Neuron (in vitro differentiated cells): Measurements from ENCODE around the gene MYLK4.

Source experiments
- H2AFZ ChIP-seq: one replicate; pipeline ENCODE4 v1.6.1; 2013; ENCODE audit warnings: low read depth, mild to moderate bottlenecking, inconsistent platforms, low read length, moderate library complexity
- H3K27me3 ChIP-seq: one replicate; pipeline ENCODE4 v1.6.1; 2013; ENCODE audit warnings: low read length; ENCODE audit not compliant: insufficient read depth
- H3K36me3 ChIP-seq: one replicate; pipeline ENCODE4 v1.6.1; 2013; ENCODE audit warnings: low read length; ENCODE audit not compliant: insufficient read depth
- H3K4me1 ChIP-seq: one replicate; pipeline ENCODE4 v1.6.1; 2013; ENCODE audit warnings: low read length; ENCODE audit not compliant: insufficient read depth
- H3K4me3 ChIP-seq: 2 replicates; pipeline ENCODE4 v1.5.1; 2013; ENCODE audit warnings: mild to moderate bottlenecking, low read length, moderate library complexity
- H3K9me3 ChIP-seq: one replicate; pipeline ENCODE4 v1.6.1; 2013; ENCODE audit warnings: low read length

MYLK4 gene

GRCh38 chr6:2733324-2733723 is 17.4 kb downstream of the MYLK4 start:
- H3K36me3 ChIP-seq: no peaks in the 10 kb centered on the region
- H3K4me3 ChIP-seq: no peak overlapping the region

GRCh38 chr6:2732503-2733089 is 18.1 kb downstream of the MYLK4 start:
- H3K27me3 ChIP-seq: no peaks in the 10 kb centered on the region
- H3K4me3 ChIP-seq: no peak overlapping the region
- H2AFZ ChIP-seq: no peak overlapping the region
- H3K9me3 ChIP-seq: no peaks in the 10 kb centered on the region
- H3K36me3 ChIP-seq: no peaks in the 10 kb centered on the region
- peaks cover 23% of the 10 kb centered on the region for H3K4me1 ChIP-seq

More at GRCh38 chr6:2733324-2733723, 17.4 kb downstream of the MYLK4 start:
- H2AFZ ChIP-seq: no peak overlapping the region
- H3K27me3 ChIP-seq: no peaks in the 10 kb centered on the region
- H3K9me3 ChIP-seq: no peaks in the 10 kb centered on the region
- H3K4me1 ChIP-seq: peaks cover 28% of the 10 kb centered on the region

- peaks cover 23% of the 10 kb centered on the region for H3K4me1 ChIP-seq
- H3K9me3 ChIP-seq: no peaks in the 10 kb centered on the region
- H3K4me3 ChIP-seq: no peak overlapping the region
- no peak overlapping the region for H2AFZ ChIP-seq
- H3K36me3 ChIP-seq: no peaks in the 10 kb centered on the region
- no peaks in the 10 kb centered on the region for H3K27me3 ChIP-seq
Measured at GRCh38 chr6:2731281-2731909, 19.3 kb downstream of the MYLK4 start.

GRCh38 chr6:2730353-2731107 is 20.2 kb downstream of the MYLK4 start:
- Histone ChIP-seq H3K36me3 (no peaks in the 10 kb centered on the region), H3K4me3 (no peak overlapping the region), H3K27me3 (no peaks in the 10 kb centered on the region)

GRCh38 chr6:2729921-2730320 is 20.8 kb downstream of the MYLK4 start:
- Histone ChIP-seq H3K4me1 (peaks cover 23% of the 10 kb centered on the region), H3K27me3 (no peaks in the 10 kb centered on the region), H3K9me3 (no peaks in the 10 kb centered on the region), H3K36me3 (no peaks in the 10 kb centered on the region), H2AFZ (no peak overlapping the region), H3K4me3 (no peak overlapping the region)

More at GRCh38 chr6:2730353-2731107, 20.2 kb downstream of the MYLK4 start:
- H3K4me1 ChIP-seq: peaks cover 23% of the 10 kb centered on the region
- no peaks in the 10 kb centered on the region for H3K9me3 ChIP-seq
- no peak overlapping the region for H2AFZ ChIP-seq

GRCh38 chr6:2725999-2726567 is 24.6 kb downstream of the MYLK4 start:
- no peaks in the 10 kb centered on the region for H3K36me3 ChIP-seq
- no peaks in the 10 kb centered on the region for H3K27me3 ChIP-seq
- H3K4me1 ChIP-seq: peaks cover 9% of the 10 kb centered on the region
- H3K9me3 ChIP-seq: no peaks in the 10 kb centered on the region
- H2AFZ ChIP-seq: no peak overlapping the region
- no peak overlapping the region for H3K4me3 ChIP-seq

GRCh38 chr6:2725364-2725988 is 25.2 kb downstream of the MYLK4 start:
- H3K36me3 ChIP-seq: no peaks in the 10 kb centered on the region
- peaks cover 5% of the 10 kb centered on the region for H3K4me1 ChIP-seq
- no peak overlapping the region for H2AFZ ChIP-seq
- H3K27me3 ChIP-seq: no peaks in the 10 kb centered on the region
- no peak overlapping the region for H3K4me3 ChIP-seq
- H3K9me3 ChIP-seq: no peaks in the 10 kb centered on the region

GRCh38 chr6:2721219-2721618 is 29.5 kb downstream of the MYLK4 start:
- Histone ChIP-seq H3K4me3 (no peak overlapping the region), H2AFZ (no peak overlapping the region), H3K9me3 (no peaks in the 10 kb centered on the region), H3K27me3 (no peaks in the 10 kb centered on the region), H3K4me1 (no peaks in the 10 kb centered on the region), H3K36me3 (no peaks in the 10 kb centered on the region)

GRCh38 chr6:2719093-2719455 is 31.6 kb downstream of the MYLK4 start:
- no peaks in the 10 kb centered on the region for H3K36me3 ChIP-seq
- H3K27me3 ChIP-seq: no peaks in the 10 kb centered on the region
- no peak overlapping the region for H3K4me3 ChIP-seq
- no peaks in the 10 kb centered on the region for H3K9me3 ChIP-seq
- no peaks in the 10 kb centered on the region for H3K4me1 ChIP-seq
- H2AFZ ChIP-seq: no peak overlapping the region

- Histone ChIP-seq H3K9me3 (no peaks in the 10 kb centered on the region), H2AFZ (no peak overlapping the region), H3K27me3 (no peaks in the 10 kb centered on the region), H3K36me3 (no peaks in the 10 kb centered on the region), H3K4me1 (no peaks in the 10 kb centered on the region), H3K4me3 (no peak overlapping the region)
Measured at GRCh38 chr6:2718334-2719092, 32.2 kb downstream of the MYLK4 start.

- Histone ChIP-seq H3K27me3 (no peaks in the 10 kb centered on the region), H3K9me3 (no peaks in the 10 kb centered on the region), H2AFZ (no peak overlapping the region), H3K36me3 (no peaks in the 10 kb centered on the region), H3K4me1 (no peaks in the 10 kb centered on the region), H3K4me3 (no peak overlapping the region)
Measured at GRCh38 chr6:2716936-2717700, 33.6 kb downstream of the MYLK4 start.

GRCh38 chr6:2715737-2716136 is 35.0 kb downstream of the MYLK4 start:
- no peaks in the 10 kb centered on the region for H3K4me1 ChIP-seq
- no peaks in the 10 kb centered on the region for H3K27me3 ChIP-seq
- H2AFZ ChIP-seq: no peak overlapping the region
- H3K36me3 ChIP-seq: no peaks in the 10 kb centered on the region
- H3K9me3 ChIP-seq: peaks cover 2% of the 10 kb centered on the region
- H3K4me3 ChIP-seq: no peak overlapping the region
